HG03095 (cell line): ENCODE results near the gene SEMA3D.

ENCODE experiments used
- ATAC-seq: cut with Tn5 transposase; IDR thresholded peaks from one replicate; pipeline ENCODE4 v1.9.1; 2021; ENCODE audit warnings: moderate library complexity; ENCODE audit not compliant: unreplicated experiment

SEMA3D gene

DNA sequence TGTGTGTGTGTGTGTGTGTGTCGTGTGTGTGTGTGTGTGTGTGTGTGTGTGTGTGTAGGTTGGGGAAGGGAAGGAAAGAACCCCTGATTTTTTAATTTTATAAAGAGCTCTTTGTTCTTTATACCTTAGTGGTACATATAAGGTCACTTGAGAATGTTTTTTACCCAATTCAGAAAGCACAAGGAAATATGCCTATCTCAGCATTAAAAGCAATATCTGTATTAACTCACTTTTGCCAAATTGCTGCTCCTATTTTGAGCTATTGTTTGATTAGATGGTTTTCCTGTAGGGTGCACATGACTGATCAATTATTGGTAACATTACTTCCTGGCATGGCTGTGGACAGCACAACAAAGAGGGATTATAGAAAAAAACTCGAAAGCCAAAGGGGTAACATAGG lies 60.5 kb downstream of the SEMA3D start:
- no peak for ATAC-seq

DNA sequence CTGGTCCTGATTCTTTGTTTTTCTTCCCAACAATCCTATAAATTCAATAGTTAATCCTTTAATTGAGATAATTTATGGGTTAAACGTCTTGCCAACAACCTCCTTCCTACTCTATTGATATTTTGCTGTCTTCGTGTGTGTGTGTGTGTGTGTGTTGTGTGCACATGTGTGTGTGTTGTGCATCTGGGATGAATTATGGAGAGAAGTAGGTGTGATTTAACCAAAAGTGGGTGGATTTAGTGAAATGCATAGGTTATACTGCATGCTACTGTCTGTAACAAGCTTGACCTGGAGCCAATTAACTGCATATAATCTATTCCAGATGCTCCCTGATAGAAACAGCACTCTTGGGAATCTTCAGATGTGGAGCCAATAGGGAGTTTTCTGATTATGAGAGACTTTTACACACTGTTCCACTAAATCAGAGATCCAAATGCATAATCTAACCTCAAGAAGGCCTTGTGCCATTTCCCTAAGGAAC lies 61.2 kb downstream of the SEMA3D start:
- no peak for ATAC-seq

DNA sequence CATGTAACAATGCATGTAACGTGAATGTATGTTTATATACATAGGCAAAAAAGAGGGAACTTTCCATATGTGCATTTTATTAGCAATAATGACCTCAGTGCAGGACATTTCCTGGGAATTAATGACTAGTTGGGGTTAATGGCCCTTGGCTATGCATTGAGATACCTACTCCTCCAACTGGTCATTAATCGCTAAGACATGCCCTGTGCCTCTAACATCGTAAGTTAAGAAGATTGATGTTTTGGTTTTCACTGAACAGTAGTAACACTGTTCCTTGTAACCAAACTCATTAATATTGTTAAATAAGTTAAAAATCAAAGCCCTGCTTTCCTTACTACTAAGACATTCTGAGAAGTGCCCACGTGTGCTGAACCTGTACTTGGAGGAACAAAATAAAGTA lies 61.7 kb downstream of the SEMA3D start:
- no peak for ATAC-seq

GRCh38 chr7:85119934-85120333 lies 66.9 kb downstream of the SEMA3D start:
- no peak for ATAC-seq

GRCh38 chr7:85115862-85116261 lies 71.0 kb downstream of the SEMA3D start:
- ATAC-seq: no peak

GRCh38 chr7:85115006-85115405 lies 71.8 kb downstream of the SEMA3D start:
- no peak for ATAC-seq

DNA sequence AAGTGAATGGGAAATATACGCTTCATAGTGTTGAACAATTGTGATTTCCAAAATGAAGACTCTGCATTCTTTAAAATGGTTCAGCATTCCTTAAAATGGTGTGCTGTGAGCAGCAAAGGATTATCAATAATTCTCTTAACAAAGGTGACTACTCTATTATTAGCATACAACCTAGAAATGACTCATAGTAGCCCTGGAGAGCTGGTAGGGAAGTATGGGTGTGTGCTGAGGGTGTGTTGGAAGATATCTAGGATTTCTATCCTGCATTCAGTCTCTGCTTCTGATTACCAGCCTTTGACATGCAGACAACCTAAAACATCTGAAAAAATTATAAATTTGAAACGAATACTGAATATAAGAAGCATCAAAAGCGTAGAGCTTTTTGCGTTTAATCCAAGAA lies 72.5 kb downstream of the SEMA3D start:
- no peak for ATAC-seq

DNA sequence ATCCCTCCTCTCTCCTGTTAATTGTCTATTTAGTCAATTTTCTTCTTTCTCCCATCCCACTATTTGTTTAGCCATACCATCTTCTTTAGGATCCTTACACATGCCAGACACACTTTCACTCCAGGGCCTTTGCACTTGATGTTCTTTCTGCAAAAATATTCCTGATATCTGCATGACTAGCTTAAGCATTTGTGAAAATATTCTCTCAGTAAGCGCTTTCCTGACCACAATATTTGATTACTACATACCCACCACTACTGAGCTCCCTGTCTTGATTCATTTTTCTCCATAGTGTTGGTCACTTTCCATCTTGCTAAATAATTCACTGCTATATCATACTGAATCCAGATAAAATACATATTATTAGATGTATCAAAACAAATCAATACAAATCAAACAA lies 75.1 kb downstream of the SEMA3D start:
- ATAC-seq: no peak

GRCh38 chr7:85106719-85107118 lies 80.1 kb downstream of the SEMA3D start:
- no peak for ATAC-seq

GRCh38 chr7:85104432-85105205 lies 82.2 kb downstream of the SEMA3D start:
- ATAC-seq: no peak

DNA sequence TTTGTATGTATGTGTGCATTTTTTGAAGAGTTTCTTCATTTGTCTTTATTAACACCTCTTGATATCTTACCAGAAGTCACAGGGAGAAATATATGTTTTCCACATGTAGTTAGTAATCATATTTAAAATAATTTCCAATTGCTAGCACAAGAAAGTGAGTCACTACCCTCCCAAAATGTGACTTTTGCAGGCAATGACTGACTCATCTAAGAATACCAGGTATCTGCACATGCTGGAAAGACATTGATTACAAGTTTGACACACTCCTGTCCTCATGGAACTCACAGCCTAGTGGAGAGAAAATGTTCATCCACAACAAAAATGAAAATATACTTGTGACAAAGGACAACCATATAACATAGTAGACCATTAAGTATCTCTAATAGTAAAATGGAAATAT lies 82.9 kb downstream of the SEMA3D start:
- ATAC-seq: no peak

DNA sequence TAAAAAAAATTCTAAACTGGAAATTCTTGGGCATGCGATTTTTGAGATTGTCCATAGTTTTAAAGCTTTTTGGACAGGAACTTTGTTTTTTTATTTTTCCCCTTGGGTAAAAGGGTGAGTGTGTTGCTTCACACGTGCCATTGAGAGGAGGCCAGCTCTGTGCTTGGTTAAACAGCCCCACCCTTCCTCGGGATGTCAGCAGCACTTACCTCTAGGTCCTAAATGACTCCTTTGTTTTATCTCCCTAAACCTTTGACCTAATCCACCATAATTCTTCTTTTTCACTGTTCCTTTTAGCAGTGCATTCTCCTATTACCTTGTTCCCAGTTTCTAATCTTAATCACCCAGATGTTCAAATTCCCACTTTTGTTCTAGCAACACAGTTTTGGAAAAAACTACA lies 83.5 kb downstream of the SEMA3D start:
- no peak for ATAC-seq

DNA sequence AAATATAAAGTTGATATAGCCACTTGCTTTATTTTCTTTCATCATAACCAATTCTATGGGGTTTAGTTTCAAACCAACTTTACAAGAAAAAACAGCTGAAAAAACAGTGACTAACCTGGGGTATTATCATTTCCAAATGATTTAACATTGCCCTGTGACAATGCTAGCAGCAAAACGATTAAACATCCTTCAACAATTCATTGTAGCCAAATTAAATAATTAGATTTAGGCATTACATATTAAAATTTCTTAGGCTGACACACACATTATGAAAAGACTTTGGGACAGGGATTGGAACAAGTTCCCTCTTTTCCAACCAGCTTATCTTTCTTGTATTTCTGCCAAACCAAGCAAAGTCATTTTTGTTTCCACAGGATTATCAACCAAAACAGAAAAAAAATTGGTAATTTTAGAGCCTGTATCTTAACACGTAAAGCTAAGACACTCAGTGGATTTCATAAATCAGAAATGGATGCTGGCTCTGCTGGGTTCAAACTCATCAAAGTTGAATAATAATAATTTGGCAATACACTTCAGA lies 84.0 kb downstream of the SEMA3D start:
- no peak for ATAC-seq

GRCh38 chr7:85101347-85101746 lies 85.5 kb downstream of the SEMA3D start:
- ATAC-seq: no peak

DNA sequence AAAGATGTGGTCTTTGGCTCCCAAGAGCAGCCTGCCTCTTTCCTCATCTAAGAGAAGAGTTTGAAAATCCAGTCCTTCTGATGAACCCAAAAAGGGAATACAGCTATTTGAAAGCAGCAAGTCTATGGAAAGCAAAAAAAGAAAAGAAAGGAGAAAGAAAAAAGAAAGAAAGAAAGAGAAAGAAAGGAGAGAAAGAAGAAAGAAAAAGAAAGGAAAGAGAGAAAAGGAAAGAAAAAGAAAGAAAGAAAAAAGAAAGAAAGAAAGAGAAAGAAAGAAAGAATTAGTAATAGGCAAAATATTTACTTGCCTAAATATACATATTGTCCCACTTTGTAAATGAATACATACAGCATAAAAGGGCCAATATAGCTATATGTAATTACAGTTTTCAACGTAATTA lies 89.0 kb downstream of the SEMA3D start:
- ATAC-seq: no peak

- ATAC-seq: no peak
Observed at GRCh38 chr7:85095806-85096205, 91.0 kb downstream of the SEMA3D start.

DNA sequence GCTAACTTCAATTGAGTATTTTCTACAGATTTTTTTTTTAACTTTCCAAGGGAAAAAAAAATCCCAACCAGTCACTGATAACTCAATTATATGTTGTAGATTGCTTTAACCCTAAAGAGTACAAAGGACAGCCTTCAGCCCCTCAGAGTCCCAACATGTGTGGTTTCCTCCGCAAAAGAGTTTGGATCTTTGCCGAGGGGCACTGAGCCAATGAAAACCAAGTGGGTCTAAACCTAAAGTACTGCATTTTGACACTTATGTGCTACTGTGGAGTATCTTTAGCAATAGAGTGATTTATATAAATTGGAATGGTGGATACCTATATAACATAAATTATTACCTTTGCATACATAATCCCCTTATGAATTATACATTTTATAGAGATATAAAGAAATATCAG lies 91.5 kb downstream of the SEMA3D start:
- ATAC-seq: no peak

GRCh38 chr7:85094046-85094725 lies 92.7 kb downstream of the SEMA3D start:
- no peak for ATAC-seq

DNA sequence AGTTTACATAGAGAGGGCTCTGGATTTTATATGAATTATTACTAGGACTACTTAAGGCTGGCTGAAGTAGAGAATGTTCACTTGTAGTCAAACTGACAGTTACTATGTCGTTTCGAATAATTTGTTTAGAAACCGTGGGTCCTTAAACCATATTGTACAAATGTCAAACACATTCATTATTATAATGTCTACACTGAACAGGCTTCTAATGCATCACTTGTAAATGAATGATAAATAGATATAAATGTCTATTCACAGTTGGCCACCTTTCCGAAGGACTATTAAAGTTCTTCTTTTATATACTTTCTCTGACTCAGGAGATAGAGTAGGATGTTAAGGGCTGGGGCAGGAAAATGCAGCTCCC lies 95.3 kb downstream of the SEMA3D start:
- no peak for ATAC-seq

GRCh38 chr7:85090919-85091564 lies 95.8 kb downstream of the SEMA3D start:
- ATAC-seq: no peak

DNA sequence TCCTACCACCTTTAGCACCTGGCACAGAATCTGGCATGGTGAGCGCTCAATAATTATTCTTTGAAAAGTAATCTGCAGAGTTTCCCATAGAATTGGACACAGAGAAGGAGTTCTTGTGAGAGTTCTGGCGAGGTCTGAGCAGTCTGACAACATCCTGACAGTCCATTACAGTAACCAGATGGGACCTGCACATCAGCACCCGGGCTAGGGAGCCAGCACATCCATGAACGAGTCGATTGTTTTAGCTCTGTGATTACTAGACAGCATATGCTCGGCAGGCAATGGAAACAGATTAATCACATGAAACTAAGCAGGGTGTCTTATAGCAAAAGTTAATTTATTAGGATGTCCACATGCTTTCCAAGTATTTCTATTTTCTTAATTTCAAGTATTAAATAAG lies 96.7 kb downstream of the SEMA3D start:
- ATAC-seq: no peak

- ATAC-seq: no peak
Observed at GRCh38 chr7:85081846-85082245, 105.0 kb downstream of the SEMA3D start.
